ENCODE measurements around the gene GRID1. TPM values are rescaled to one million over a fixed set of nuclear protein-coding genes. Genes with fewer than 3 reads are reported as not detected.

GRID1 gene
- polyA plus RNA-seq, 1 of the 3 experiments (the other 2 are of a cell fraction), result 0.13 TPM

GRCh38 chr10:85908462-85908861 lies 458.1 kb downstream of the GRID1 start:
- DNase-seq, result no peak
- 41% methylated on average over 3 of the region's 3 CpGs for WGBS (ENCODE audit: low lambda C conversion rate)
- no peak for TF ChIP-seq CTCF (IDR thresholded peaks at IDR 0.05)
- no peak for TF ChIP-seq GABPA (IDR thresholded peaks at IDR 0.05; ENCODE audit: low read depth)
- TF ChIP-seq RXRA (IDR thresholded peaks at IDR 0.05; ENCODE audit: borderline replicate concordance, low read depth), result no peak
- TF ChIP-seq CHD2 (IDR thresholded peaks at IDR 0.05; ENCODE audit: low read length, partially characterized antibody), result no peak
- no peak for TF ChIP-seq FOSL2 (IDR thresholded peaks at IDR 0.05; ENCODE audit: borderline replicate concordance, low read depth)
- TF ChIP-seq YY1 (IDR thresholded peaks at IDR 0.05; ENCODE audit: low read depth), result no peak
- no peak for TF ChIP-seq ELF1 (IDR thresholded peaks at IDR 0.05)
- TF ChIP-seq, protein P1, sequence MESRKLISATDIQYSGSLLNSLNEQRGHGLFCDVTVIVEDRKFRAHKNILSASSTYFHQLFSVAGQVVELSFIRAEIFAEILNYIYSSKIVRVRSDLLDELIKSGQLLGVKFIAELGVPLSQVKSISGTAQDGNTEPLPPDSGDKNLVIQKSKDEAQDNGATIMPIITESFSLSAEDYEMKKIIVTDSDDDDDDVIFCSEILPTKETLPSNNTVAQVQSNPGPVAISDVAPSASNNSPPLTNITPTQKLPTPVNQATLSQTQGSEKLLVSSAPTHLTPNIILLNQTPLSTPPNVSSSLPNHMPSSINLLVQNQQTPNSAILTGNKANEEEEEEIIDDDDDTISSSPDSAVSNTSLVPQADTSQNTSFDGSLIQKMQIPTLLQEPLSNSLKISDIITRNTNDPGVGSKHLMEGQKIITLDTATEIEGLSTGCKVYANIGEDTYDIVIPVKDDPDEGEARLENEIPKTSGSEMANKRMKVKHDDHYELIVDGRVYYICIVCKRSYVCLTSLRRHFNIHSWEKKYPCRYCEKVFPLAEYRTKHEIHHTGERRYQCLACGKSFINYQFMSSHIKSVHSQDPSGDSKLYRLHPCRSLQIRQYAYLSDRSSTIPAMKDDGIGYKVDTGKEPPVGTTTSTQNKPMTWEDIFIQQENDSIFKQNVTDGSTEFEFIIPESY (IDR thresholded peaks at IDR 0.05; ENCODE audit: borderline replicate concordance, low read depth), result no peak
- no peak for TF ChIP-seq TEAD4 (IDR thresholded peaks at IDR 0.05; ENCODE audit: borderline replicate concordance, insufficient read depth)
- TF ChIP-seq, protein P2, sequence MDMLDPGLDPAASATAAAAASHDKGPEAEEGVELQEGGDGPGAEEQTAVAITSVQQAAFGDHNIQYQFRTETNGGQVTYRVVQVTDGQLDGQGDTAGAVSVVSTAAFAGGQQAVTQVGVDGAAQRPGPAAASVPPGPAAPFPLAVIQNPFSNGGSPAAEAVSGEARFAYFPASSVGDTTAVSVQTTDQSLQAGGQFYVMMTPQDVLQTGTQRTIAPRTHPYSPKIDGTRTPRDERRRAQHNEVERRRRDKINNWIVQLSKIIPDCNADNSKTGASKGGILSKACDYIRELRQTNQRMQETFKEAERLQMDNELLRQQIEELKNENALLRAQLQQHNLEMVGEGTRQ (IDR thresholded peaks at IDR 0.05; ENCODE audit: borderline replicate concordance, low read depth, low read length), result no peak
- TF ChIP-seq NRF1 (IDR thresholded peaks at IDR 0.05; ENCODE audit: low read depth, low read length), result no peak
- no peak for TF ChIP-seq RFX5 (IDR thresholded peaks at IDR 0.05; ENCODE audit: low read length)
- no peak for TF ChIP-seq EZH2phosphoT487 (IDR thresholded peaks at IDR 0.05; ENCODE audit: borderline replicate concordance, low read depth)
- no peak for TF ChIP-seq GATA2 (CRISPR knock-in tag; IDR thresholded peaks at IDR 0.05)
- TF ChIP-seq USF1 (IDR thresholded peaks at IDR 0.05; ENCODE audit: borderline replicate concordance, low read depth), result no peak
- no peak for TF ChIP-seq TAF1 (IDR thresholded peaks at IDR 0.05; ENCODE audit: borderline replicate concordance, low read depth, low read length)
- no peak for TF ChIP-seq RCOR1 (IDR thresholded peaks at IDR 0.05; ENCODE audit: low read length)
- TF ChIP-seq RAD21 (IDR thresholded peaks at IDR 0.05; ENCODE audit: low read length), result no peak
- TF ChIP-seq EP300 (IDR thresholded peaks at IDR 0.05; ENCODE audit: borderline replicate concordance in 1 of 2, low read depth in 1 of 2, low read length in 1 of 2), result no peak
- TF ChIP-seq FOXM1 (IDR thresholded peaks at IDR 0.05; ENCODE audit: low read depth), result no peak
- Histone ChIP-seq H3K27ac (ENCODE audit: low read depth in 2 of 2, low read length in 1 of 2) (no peak overlapping the region), H3K9me3 (peaks cover 5% of the 10 kb centered on the region; the same call in 1 of the 2 replicates), H3K9ac (no peak overlapping the region), H3F3A (replicated peaks; ENCODE audit: insufficient read depth) (no peaks in the 10 kb centered on the region), H3K4me1 (ENCODE audit: control insufficient read depth in 1 of 2, insufficient read depth in 2 of 2, low read depth in 1 of 2, low read length in 1 of 2) (no peaks in the 10 kb centered on the region), H3K36me3 (replicated peaks in 1 of 2; ENCODE audit: control insufficient read depth in 1 of 2, insufficient read depth in 2 of 2, low read length in 1 of 2) (no peaks in the 10 kb centered on the region), H3K4me3 (ENCODE audit: low read depth in 2 of 2, low read length in 1 of 2) (no peak overlapping the region), H4K20me1 (ENCODE audit: insufficient read depth) (no peaks in the 10 kb centered on the region), H3K27me3 (ENCODE audit: insufficient read depth) (no peaks in the 10 kb centered on the region), H3K79me2 (ENCODE audit: insufficient read depth) (no peaks in the 10 kb centered on the region), H3K4me2 (no peak overlapping the region), H3K9me2 (no peaks in the 10 kb centered on the region), H2AFZ (ENCODE audit: low read depth) (no peak overlapping the region)
- CTCF ChIA-PET, result no interaction called here
- POLR2A ChIA-PET, result no interaction called here
